HG02678 (cell line): Measurements from ENCODE around the gene PCDHB9.
"Not testable (repeated sequence)": the region's sequence is repeated elsewhere in the genome, so short reads cannot be mapped to it uniquely, and the experiment has no call there.

Experiments
- ATAC-seq: cut with Tn5 transposase; IDR thresholded peaks from one replicate; pipeline ENCODE4 v1.9.1; 2021; ENCODE audit warnings: mild to moderate bottlenecking, moderate library complexity; ENCODE audit not compliant: unreplicated experiment

Gene PCDHB9

GRCh38 chr5:141234109-141234667 lies 47.2 kb downstream of the PCDHB9 start:
- ATAC-seq = no peak

- not testable (repeated sequence) for ATAC-seq
Observed at GRCh38 chr5:141235922-141236321, 49.0 kb downstream of the PCDHB9 start.

- no peak for ATAC-seq
Observed at GRCh38 chr5:141236516-141237313, 49.8 kb downstream of the PCDHB9 start.
